Thymus (tissue), 11 donors: ENCODE measurements around the gene CA6. TPM values are rescaled to one million over a fixed set of nuclear protein-coding genes. Genes with fewer than 3 reads are reported as not detected.

ENCODE experiments used
- DNase-seq, 9 donors: peaks; one replicate each; pipeline ENCODE4 v3.0.0-alpha.2; 2013; ENCODE audit warnings: low spot score in 9 of 9, low read depth in 6 of 9, missing footprints in 1 of 9
- H3K27ac ChIP-seq, 2 donors: one replicate each; pipeline ENCODE4 v1.5.1; 2013; ENCODE audit warnings: control low read depth in 1 of 2, low read depth in 1 of 2, low read length in 1 of 2, mild to moderate bottlenecking in 1 of 2, moderate library complexity in 1 of 2
- H3K27me3 ChIP-seq, 2 donors: one replicate each; pipeline ENCODE4 v1.5.1; 2013; ENCODE audit warnings: low read length in 1 of 2; ENCODE audit not compliant: control insufficient read depth in 2 of 2, insufficient read depth in 1 of 2
- H3K36me3 ChIP-seq, 2 donors: one replicate each; pipeline ENCODE4 v1.5.1; 2013; ENCODE audit warnings: low read length in 1 of 2, mild to moderate bottlenecking in 1 of 2, moderate library complexity in 1 of 2; ENCODE audit not compliant: control insufficient read depth in 2 of 2, insufficient read depth in 2 of 2
- H3K4me1 ChIP-seq, 2 donors: one replicate each; pipeline ENCODE4 v1.5.1; 2013; ENCODE audit warnings: low read length in 2 of 2; ENCODE audit not compliant: control insufficient read depth in 2 of 2, insufficient read depth in 2 of 2
- H3K4me3 ChIP-seq, 2 donors: one replicate each; pipeline ENCODE4 v1.5.1; 2013; ENCODE audit warnings: low read length in 2 of 2, control low read depth in 1 of 2, mild to moderate bottlenecking in 1 of 2
- H3K9me3 ChIP-seq, 2 donors: one replicate each; pipeline ENCODE4 v1.5.1; 2013; ENCODE audit warnings: low read length in 1 of 2, mild to moderate bottlenecking in 1 of 2; ENCODE audit not compliant: control insufficient read depth in 2 of 2, insufficient read depth in 1 of 2
- WGBS: extraction: QIAGEN DNeasy Blood & Tissue Kit; methylation state at CpG from one replicate; pipeline ENCODE4 v1.1.7; 2013; 5-methylcytosine and 5-hydroxymethylcytosine counted together
- polyA plus RNA-seq: library from polyadenylated mRNA; stranded (reverse); fragments of 200-250 nt; gene quantifications from one replicate; pipeline ENCODE4 v1.2.3, GENCODE V29; 2013
- total RNA-seq: library from RNA; stranded (reverse); fragments of 120-200 nt; gene quantifications from one replicate; pipeline ENCODE4 v1.2.4, GENCODE V29; 2013
- donor health status: healthy.

Gene CA6
- total and polyA plus RNA-seq, 2 donors, result 0.37 to 1.5 TPM

- no peak overlapping the region for H3K27ac ChIP-seq
- H3K36me3 ChIP-seq, result no peaks in the 10 kb centered on the region
These were observed 6.2 kb upstream of the CA6 start for GRCh38 chr1:8939362-8939995.

GRCh38 chr1:8941906-8942305 lies 3.8 kb upstream of the CA6 start:
- Histone ChIP-seq H3K4me3 (no peak overlapping the region), H3K9me3 (no peaks in the 10 kb centered on the region), H3K4me1 (peaks cover 5 to 54% of the 10 kb centered on the region in 2 donors), H3K27ac (no peak overlapping the region), H3K27me3 (no peaks in the 10 kb centered on the region), H3K36me3 (no peaks in the 10 kb centered on the region)
- 98% methylated on average over 6 of the region's 6 CpGs for WGBS
- DNase-seq, result no peak

More at GRCh38 chr1:8939362-8939995, 6.2 kb upstream of the CA6 start:
- H3K4me3 ChIP-seq, result no peak overlapping the region
- no peak for DNase-seq
- peaks cover 3 to 35% of the 10 kb centered on the region in 2 donors for H3K4me1 ChIP-seq
- H3K9me3 ChIP-seq, result no peaks in the 10 kb centered on the region
- H3K27me3 ChIP-seq, result no peaks in the 10 kb centered on the region
- WGBS, result 95% methylated on average over 6 of the region's 6 CpGs

GRCh38 chr1:8943498-8944405 lies 1.9 kb upstream of the CA6 start:
- Histone ChIP-seq H3K27me3 (no peaks in the 10 kb centered on the region), H3K4me3 (no peak overlapping the region), H3K36me3 (no peaks in the 10 kb centered on the region), H3K27ac (peak overlapping the region in 1 of 2 donors; percentile 70), H3K4me1 (peaks cover 7 to 58% of the 10 kb centered on the region in 2 donors), H3K9me3 (no peaks in the 10 kb centered on the region)
- 72% methylated on average over 16 of the region's 16 CpGs for WGBS
- no peak for DNase-seq

DNA sequence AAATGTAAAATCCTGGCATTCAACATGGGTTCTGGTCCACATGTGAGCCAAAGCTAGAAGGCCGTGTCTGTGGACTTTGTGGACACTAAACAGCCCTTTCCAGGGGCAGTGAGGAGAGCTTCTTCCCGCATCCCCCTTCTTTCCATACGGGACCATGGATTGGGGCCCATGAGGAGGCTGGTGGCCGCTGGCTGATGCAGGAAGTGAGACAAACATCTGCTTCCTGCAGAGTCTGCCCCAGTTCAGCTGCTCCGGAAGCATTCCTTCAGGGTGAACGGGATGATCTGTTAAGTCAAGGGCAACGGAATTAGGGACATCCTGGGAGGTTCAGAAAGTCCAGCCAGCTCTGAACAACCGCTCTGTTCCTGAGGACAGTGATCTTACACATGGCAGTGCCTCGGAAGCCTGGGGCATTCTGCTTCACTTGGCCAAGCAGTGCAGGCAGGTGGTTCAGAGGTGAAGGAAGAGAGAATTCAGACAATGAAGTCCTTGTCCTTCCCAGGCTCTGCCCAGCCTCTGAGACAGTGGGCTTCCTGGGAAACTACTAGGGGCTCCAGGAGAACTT lies 1.5 kb downstream of the CA6 start:
- DNase-seq, result peak in 2 of 9 donors; percentile 34 to 46
- H3K4me3 ChIP-seq, result no peak overlapping the region
- peaks cover 7 to 55% of the 10 kb centered on the region in 2 donors for H3K4me1 ChIP-seq
- no peaks in the 10 kb centered on the region for H3K36me3 ChIP-seq
- H3K9me3 ChIP-seq, result no peaks in the 10 kb centered on the region
- H3K27me3 ChIP-seq, result no peaks in the 10 kb centered on the region
- 44% methylated on average over 9 of the region's 9 CpGs for WGBS
- H3K27ac ChIP-seq, result peak overlapping the region; percentile 15 to 59

DNA sequence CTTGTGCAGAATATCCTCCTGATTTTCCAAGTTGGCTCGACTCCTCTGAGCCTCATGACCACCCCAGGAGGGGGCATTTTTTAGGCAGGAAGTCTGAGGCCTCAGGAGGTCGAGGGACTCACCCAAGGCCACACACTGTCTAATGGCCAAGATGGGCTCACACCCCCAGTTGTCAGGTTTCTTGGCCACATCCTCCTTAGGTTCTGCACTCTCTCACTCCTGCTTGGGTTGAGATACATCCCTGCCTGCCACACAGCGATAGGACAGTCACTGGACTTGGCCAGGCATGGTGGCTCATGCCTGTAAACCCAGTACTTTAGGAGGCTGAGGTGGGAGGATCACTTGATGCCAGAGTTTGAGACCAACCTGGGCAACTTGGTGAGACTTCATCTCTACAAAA lies 4.6 kb downstream of the CA6 start:
- WGBS, result 90% methylated on average over 3 of the region's 3 CpGs
- no peaks in the 10 kb centered on the region for H3K9me3 ChIP-seq
- DNase-seq, result no peak
- no peaks in the 10 kb centered on the region for H3K27me3 ChIP-seq
- no peak overlapping the region for H3K27ac ChIP-seq
- H3K4me1 ChIP-seq, result peaks cover 7 to 25% of the 10 kb centered on the region in 2 donors
- no peak overlapping the region for H3K4me3 ChIP-seq
- H3K36me3 ChIP-seq, result no peaks in the 10 kb centered on the region

GRCh38 chr1:8951231-8951630 lies 5.6 kb downstream of the CA6 start:
- no peak for DNase-seq
- Histone ChIP-seq H3K4me1 (peaks cover 7 to 15% of the 10 kb centered on the region in 2 donors), H3K4me3 (no peak overlapping the region), H3K27ac (no peak overlapping the region), H3K9me3 (no peaks in the 10 kb centered on the region), H3K36me3 (no peaks in the 10 kb centered on the region), H3K27me3 (no peaks in the 10 kb centered on the region)
- 91% methylated on average over 6 of the region's 6 CpGs for WGBS

GRCh38 chr1:8955406-8955805 lies 9.7 kb downstream of the CA6 start:
- WGBS, result 98% methylated on average over 11 of the region's 11 CpGs

GRCh38 chr1:8956461-8957349 lies 11.0 kb downstream of the CA6 start:
- WGBS, result 93% methylated on average over 17 of the region's 17 CpGs
- Histone ChIP-seq H3K27me3 (no peaks in the 10 kb centered on the region), H3K4me3 (no peak overlapping the region)

More at GRCh38 chr1:8955406-8955805, 9.7 kb downstream of the CA6 start:
- Histone ChIP-seq H3K4me1 (peaks cover 0 to 3% of the 10 kb centered on the region in 2 donors), H3K4me3 (no peak overlapping the region), H3K36me3 (no peaks in the 10 kb centered on the region), H3K27me3 (no peaks in the 10 kb centered on the region), H3K27ac (no peak overlapping the region), H3K9me3 (peaks cover 0 to 3% of the 10 kb centered on the region in 2 donors)
- no peak for DNase-seq

More at GRCh38 chr1:8956461-8957349, 11.0 kb downstream of the CA6 start:
- Histone ChIP-seq H3K4me1 (peaks cover 0 to 3% of the 10 kb centered on the region in 2 donors), H3K9me3 (peaks cover 0 to 3% of the 10 kb centered on the region in 2 donors), H3K27ac (no peak overlapping the region), H3K36me3 (no peaks in the 10 kb centered on the region)
- DNase-seq, result no peak
